GM12865 (cell line): ENCODE data around the gene AHI1.
"Not testable (repeated sequence)": the region's sequence is repeated elsewhere in the genome, so short reads cannot be mapped to it uniquely, and the experiment has no call there.

ENCODE experiments used
- DNase-seq: peaks from one replicate; pipeline ENCODE4 v3.0.0; 2010; ENCODE audit warnings: low read depth
- H3K4me3 ChIP-seq: 2 replicates; pipeline ENCODE4 v1.5.1; 2011; ENCODE audit warnings: mild to moderate bottlenecking, low read depth, low read length, control low read depth
- TF ChIP-seq, protein P1 (sequence below): IDR thresholded peaks from 2 replicates; pipeline ENCODE4 v1.5.1; 2011; ENCODE audit warnings: low read length, control low read depth, low read depth, inconsistent platforms; ENCODE audit not compliant: insufficient read depth; ENCODE audit errors: missing control alignments

AHI1 gene

DNA sequence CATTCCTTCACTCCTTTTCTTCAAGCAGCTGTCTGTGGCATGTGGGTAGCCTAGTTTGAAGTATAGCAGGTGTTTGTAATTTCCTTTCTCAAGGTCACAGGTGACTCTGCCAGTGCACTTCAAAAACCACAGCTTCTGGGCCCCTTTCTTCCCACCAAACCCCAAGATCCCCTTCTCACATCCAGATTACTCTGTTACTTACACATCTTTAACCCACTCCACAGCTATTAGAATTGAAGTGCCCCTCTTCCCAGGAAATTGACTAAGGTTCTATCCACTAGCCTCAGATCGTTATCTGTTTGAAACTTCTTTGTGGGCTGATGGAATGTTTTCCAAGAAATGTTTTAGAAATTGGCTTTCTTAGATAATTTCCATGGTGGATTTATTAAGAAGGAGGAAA lies 150.8 kb downstream of the AHI1 start:
- no peak overlapping the region for H3K4me3 ChIP-seq
- TF ChIP-seq, protein P1, sequence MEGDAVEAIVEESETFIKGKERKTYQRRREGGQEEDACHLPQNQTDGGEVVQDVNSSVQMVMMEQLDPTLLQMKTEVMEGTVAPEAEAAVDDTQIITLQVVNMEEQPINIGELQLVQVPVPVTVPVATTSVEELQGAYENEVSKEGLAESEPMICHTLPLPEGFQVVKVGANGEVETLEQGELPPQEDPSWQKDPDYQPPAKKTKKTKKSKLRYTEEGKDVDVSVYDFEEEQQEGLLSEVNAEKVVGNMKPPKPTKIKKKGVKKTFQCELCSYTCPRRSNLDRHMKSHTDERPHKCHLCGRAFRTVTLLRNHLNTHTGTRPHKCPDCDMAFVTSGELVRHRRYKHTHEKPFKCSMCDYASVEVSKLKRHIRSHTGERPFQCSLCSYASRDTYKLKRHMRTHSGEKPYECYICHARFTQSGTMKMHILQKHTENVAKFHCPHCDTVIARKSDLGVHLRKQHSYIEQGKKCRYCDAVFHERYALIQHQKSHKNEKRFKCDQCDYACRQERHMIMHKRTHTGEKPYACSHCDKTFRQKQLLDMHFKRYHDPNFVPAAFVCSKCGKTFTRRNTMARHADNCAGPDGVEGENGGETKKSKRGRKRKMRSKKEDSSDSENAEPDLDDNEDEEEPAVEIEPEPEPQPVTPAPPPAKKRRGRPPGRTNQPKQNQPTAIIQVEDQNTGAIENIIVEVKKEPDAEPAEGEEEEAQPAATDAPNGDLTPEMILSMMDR: no peak
- DNase-seq: peak; percentile 14

DNA sequence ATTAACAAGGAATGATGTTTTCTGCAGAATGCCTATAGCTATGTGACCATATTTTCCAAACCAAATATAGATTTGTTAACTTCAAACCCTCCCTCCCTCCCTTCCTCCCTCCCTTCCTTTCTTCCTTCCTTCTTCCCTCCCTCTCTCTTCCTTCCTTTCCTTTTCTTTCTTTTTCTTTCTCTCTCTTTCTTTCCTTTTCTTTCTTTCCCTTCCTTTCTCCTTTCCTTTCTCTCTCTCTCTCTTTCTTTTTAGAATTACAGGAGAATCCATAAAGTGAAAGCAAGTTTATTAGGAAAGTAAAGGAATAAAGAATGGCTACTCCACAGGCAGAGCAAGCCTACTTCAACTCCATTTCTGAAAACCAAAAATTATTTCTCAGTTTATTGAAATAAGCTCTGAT lies 153.0 kb downstream of the AHI1 start:
- TF ChIP-seq, protein P1: no peak
- no peak overlapping the region for H3K4me3 ChIP-seq
- no peak for DNase-seq

DNA sequence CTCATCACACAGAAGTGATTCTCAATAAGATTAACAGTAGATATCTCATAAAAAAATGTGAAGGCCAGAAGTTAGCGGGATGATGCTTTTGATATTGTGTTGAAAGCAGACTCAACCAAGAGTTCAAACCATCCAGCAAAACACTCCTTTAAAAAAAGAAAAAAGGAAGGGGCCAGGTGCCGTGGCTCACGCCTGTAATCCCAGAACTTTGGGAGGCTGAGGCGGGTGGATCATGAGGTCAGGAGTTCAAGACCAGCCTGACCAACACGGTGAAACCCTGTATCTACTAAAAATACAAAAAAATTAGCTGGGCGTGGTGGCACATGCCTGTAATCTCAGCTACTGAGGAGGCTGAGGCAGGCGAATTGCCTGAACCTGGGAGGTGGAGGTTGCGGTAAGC lies 157.6 kb downstream of the AHI1 start:
- H3K4me3 ChIP-seq, DNase-seq: not testable (repeated sequence)

DNA sequence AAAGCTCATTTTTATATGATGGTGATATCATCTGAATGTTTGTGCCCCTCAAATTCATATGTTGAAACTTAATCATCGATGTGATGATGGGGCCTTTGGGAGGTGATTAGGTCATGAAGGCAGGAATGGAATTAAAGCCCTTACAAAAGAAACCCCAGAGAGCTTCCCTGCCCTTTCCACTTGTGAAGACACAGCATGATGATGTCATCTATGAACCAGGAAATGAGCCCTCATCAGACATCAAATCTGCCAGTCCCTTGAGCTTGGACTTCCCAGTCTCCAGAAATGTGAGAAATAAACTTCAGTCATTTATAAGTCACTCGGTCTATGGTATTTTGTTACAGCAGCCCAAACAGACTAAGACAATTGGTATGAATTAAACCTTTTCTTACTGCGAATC lies 163.4 kb downstream of the AHI1 start:
- TF ChIP-seq, protein P1: no peak
- no peak overlapping the region for H3K4me3 ChIP-seq
- DNase-seq: no peak

GRCh38 chr6:135331002-135331401 lies 166.5 kb downstream of the AHI1 start:
- peak; percentile 64 for DNase-seq
- TF ChIP-seq, protein P1: no peak
- no peak overlapping the region for H3K4me3 ChIP-seq

GRCh38 chr6:135329851-135330803 lies 167.4 kb downstream of the AHI1 start:
- DNase-seq: peak; percentile 88
- H3K4me3 ChIP-seq: no peak overlapping the region
- TF ChIP-seq, protein P1: no peak

DNA sequence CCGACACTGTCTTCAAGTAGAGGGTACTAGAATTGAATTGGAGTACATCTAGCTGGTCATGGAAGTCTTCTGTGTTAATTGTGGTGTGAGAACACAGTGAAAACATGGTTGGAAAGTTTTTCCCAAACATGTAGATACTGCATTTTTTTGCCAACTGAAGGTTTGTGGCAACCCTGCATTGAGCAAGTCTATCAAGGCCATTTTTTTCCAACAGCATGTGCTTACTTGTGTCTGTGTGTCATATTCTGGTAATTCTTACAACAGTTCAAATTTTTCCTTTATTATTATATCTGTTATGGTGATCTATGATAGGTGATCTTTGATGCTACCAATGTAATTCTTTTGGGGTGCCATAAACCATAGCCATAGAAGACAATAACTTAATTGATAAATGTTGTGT lies 169.4 kb downstream of the AHI1 start:
- DNase-seq: no peak
- H3K4me3 ChIP-seq: no peak overlapping the region
- TF ChIP-seq, protein P1: no peak
